KOPT-K1 (cell line): Measurements from ENCODE around the gene CC2D2B.
"Not testable (repeated sequence)": the region's sequence is repeated elsewhere in the genome, so short reads cannot be mapped to it uniquely, and the experiment has no call there.

Source experiments
- H3K27ac ChIP-seq: fragments of 200-600 bp; sonication (generic); 2 replicates; pipeline ENCODE4 v1.5.1; 2016; ENCODE audit warnings: antibody characterized with exemption, mild to moderate bottlenecking, low read depth, low read length; ENCODE audit not compliant: poor library complexity, severe bottlenecking
- H3K36me3 ChIP-seq: fragments of 200-600 bp; sonication (generic); 2 replicates; pipeline ENCODE4 v1.5.1; 2017; ENCODE audit warnings: antibody characterized with exemption, mild to moderate bottlenecking, low read length, moderate library complexity; ENCODE audit not compliant: insufficient read depth
- H3K9me3 ChIP-seq: fragments of 200-600 bp; sonication (generic); 2 replicates; pipeline ENCODE4 v1.5.1; 2017; ENCODE audit warnings: antibody characterized with exemption, low read length, mild to moderate bottlenecking; ENCODE audit not compliant: insufficient read depth, poor library complexity, severe bottlenecking

CC2D2B gene, protein sequence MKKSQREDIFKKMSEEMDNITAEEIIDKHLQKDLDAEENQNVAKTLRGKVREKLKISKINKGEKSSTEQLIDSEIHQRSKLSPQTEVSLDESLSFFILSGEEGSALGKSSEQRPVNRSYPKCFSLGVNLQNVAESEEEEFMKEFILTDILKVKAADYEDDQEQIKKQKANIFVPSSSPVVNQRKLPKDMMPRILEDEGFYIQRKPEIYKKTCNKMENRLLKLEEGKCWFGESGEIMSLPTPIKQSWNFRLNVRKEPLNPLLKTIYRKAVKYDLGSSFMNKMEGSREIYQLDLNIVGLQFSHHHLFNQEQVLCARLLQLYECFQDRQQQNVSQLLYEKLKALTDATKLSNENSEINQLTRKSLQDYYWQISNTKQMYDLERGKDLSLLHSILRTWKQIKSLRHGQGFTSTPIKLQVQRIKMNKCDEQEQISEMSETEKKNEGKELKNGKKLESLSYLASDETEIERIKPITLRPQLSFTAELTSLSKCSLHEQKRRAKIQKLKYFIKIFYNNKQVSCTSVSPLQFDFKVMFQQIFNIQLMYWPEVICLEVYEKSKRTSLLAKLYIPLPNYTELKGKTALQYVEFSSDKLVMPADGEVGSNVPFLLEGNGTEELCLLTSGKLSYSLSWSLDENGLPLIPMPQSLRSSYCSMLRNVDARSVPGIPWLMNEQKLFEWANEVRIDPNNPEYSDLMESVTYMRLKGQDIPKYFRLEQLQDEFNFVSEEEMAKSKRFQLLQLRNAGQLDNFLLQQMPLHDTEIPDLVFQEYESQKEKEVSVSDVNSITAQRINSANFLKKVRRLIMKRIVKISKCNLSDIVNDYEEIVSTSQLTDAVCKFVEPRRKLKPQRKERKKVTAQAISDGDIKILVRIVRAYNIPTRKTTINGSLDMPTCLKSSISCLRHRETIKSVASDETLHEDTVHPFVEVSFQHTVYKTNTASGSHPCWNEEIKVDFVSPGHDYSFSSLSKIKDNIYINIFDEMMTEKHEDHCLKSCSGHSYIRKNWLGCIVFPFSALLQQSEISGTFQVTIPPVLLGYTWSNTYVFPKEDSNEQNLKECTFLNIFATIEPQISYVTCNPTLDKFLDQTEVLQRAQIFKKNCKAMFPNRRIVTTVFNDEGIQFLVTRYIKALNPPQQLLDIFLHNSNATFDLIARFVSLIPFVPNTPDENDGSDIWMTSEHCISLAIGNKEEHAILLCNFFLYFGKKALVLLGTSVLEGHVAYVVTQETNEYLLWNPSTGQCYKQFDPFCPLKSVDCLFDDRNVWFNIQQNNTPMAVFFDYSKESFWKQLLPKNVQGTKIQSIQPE (N-terminal part only)

GRCh38 chr10:95907456-95908253, at the start of gene CC2D2B:
TSS of gene CC2D2B (plus strand) at chr10:95907975. CDS start at chr10:95911324, 3,349 bp downstream.
- Histone ChIP-seq H3K27ac (peak within 1 kb of the TSS; percentile 51), H3K9me3 (no peaks in the 10 kb centered on the region), H3K36me3 (no peaks in the 10 kb centered on the region; the same call in 1 of the 2 replicates)

- H3K36me3 ChIP-seq = no peaks in the 10 kb centered on the region
- H3K27ac ChIP-seq = no peak overlapping the region
- no peaks in the 10 kb centered on the region for H3K9me3 ChIP-seq
These were observed 47.4 kb upstream of the CC2D2B start for GRCh38 chr10:95860166-95860940.

GRCh38 chr10:95861386-95861785, 46.4 kb upstream of the CC2D2B start:
- Histone ChIP-seq H3K27ac (no peak overlapping the region), H3K9me3 (no peaks in the 10 kb centered on the region), H3K36me3 (no peaks in the 10 kb centered on the region)

DNA sequence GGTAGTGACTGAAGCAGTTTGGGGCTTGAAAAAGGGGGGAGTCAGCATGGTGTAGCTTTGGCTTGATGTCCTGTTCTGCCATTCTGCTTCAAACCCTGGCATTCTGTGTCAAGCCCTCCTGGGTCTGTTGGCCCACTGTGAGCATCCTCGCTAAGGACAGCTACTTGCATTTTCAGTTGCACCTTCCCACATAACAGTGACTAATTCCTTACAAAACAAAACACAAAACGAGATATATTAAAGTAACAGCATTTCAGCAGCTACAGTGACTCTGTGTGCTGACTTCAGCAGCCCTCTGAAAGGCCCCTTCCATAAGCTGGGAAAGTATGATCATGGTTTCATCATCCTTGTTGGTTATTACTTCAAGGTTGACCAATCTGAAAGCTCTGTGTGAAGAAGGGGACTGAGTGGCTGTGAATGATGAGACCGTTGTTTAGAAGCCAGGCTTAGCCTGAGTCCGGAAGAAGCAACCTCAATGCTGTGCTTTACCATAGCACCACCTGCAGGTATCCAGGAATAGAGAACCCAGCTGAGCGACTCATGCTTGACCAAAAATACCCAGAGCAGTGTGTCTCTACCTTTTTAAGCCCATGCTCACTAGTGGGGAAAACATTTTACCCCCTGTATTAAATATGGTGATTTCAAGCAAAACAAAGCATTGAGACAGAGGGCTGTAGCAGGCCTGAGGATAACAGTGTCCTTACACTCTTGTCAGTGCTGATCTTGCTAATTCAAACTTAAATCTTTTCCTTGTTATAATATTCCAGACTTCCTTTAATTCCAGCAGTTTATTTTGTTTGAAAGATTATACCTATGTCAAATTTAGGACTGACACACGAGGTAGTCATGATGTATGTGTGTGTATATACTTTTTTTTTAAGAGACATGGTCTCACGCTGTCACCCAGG, 42.6 kb upstream of the CC2D2B start:
- Histone ChIP-seq H3K36me3 (no peaks in the 10 kb centered on the region), H3K27ac (no peak overlapping the region)

GRCh38 chr10:95865814-95866466, 41.8 kb upstream of the CC2D2B start:
- H3K27ac ChIP-seq = no peak overlapping the region
- H3K36me3 ChIP-seq = no peaks in the 10 kb centered on the region
- H3K9me3 ChIP-seq = no peaks in the 10 kb centered on the region

More for the DNA sequence above, 42.6 kb upstream of the CC2D2B start:
- no peaks in the 10 kb centered on the region for H3K9me3 ChIP-seq

GRCh38 chr10:95866467-95866842, 41.3 kb upstream of the CC2D2B start:
- H3K36me3 ChIP-seq = no peaks in the 10 kb centered on the region
- no peak overlapping the region for H3K27ac ChIP-seq
- H3K9me3 ChIP-seq = no peaks in the 10 kb centered on the region

DNA sequence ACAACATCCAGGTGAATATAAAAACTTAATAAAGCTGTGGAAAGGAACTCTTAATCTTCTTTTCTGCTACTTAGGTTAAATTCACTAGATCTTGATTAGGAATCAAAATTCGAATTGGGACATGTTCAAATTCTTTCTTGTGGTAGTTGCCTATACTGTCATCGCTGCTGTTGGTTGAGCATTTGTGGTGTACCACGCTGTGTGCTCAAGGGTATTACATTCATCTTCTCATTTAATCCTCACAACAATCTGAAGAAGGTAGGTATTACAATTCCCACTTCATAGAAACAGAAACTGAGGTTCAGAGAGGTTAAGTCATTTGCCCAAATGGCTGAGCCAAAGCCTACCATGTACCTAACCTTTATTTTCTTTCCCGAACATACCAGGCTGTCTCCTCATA, 39.9 kb upstream of the CC2D2B start:
- H3K27ac ChIP-seq = no peak overlapping the region
- H3K9me3 ChIP-seq = no peaks in the 10 kb centered on the region
- no peaks in the 10 kb centered on the region for H3K36me3 ChIP-seq

- Histone ChIP-seq H3K27ac (no peak overlapping the region), H3K9me3 (peaks cover 20% of the 10 kb centered on the region), H3K36me3 (peaks cover 19% of the 10 kb centered on the region; the same call in 1 of the 2 replicates)
These were observed 35.5 kb upstream of the CC2D2B start for GRCh38 chr10:95872158-95872711.

DNA sequence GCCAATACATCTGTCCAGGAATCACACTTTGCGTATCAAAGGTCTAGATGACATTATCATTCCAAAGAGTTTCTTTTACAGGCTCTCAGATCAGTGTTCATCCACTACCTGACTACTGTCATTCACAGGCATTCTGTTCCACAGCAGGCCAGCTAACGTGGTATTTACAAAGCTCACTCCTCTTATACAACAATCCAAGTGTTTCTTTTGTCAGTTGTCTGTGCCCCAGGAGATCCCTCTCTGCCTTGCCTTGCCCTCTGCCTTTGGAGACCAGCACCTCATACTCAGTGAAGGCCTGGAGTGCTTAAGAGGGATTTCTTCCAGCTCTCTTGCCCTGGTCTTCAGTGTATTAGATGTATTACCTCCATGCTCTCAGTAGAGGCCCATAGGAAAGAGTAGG, 34.6 kb upstream of the CC2D2B start:
- peaks cover 19% of the 10 kb centered on the region; the same call in 1 of the 2 replicates for H3K36me3 ChIP-seq
- H3K27ac ChIP-seq = no peak overlapping the region
- H3K9me3 ChIP-seq = peaks cover 20% of the 10 kb centered on the region

- peaks cover 19% of the 10 kb centered on the region; the same call in 1 of the 2 replicates for H3K36me3 ChIP-seq
These were observed 34.1 kb upstream of the CC2D2B start for GRCh38 chr10:95873651-95874050.

GRCh38 chr10:95874783-95875182, 33.0 kb upstream of the CC2D2B start:
- H3K36me3 ChIP-seq = peaks cover 19% of the 10 kb centered on the region; the same call in 1 of the 2 replicates
- not testable (repeated sequence) for H3K27ac ChIP-seq
- H3K9me3 ChIP-seq = peaks cover 20% of the 10 kb centered on the region

More at GRCh38 chr10:95873651-95874050, 34.1 kb upstream of the CC2D2B start:
- no peak overlapping the region for H3K27ac ChIP-seq
- H3K9me3 ChIP-seq = peaks cover 20% of the 10 kb centered on the region

DNA sequence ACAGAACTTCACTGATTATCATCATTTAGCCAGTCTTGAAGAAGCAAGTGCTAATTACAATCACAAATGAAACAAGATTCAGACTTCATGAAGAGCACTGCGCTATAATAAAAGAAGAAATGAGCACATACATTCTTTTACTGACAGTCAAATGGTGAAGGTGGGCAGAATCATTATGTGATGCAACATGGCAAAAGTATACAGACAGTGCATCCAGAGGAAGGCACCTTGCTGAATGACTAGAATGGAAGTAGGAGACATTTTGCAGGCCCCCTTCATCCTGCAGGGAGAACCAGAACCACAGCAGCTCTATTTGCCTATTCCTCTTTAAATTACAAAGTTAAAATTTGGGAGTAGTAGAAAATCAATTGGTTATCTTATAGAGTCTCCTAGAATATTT, 31.0 kb upstream of the CC2D2B start:
- no peak overlapping the region for H3K27ac ChIP-seq
- H3K36me3 ChIP-seq = peaks cover 19% of the 10 kb centered on the region; the same call in 1 of the 2 replicates
- H3K9me3 ChIP-seq = peaks cover 20% of the 10 kb centered on the region
